KBM-7 (cell line): ENCODE results near the gene GAS6.
A peak's percentile ranks its signal among the peaks of the same experiment; 100 is the strongest.

ENCODE experiments used
- DNase-seq: peaks from one replicate; pipeline ENCODE4 v3.0.0-alpha.2; 2015
- in situ Hi-C: fragments of 300-500 bp; cut with MboI; formaldehyde crosslinking; loops from 2 replicates; pipeline ENCODE4 v1.14.3; 2020; ENCODE audit warnings: low sequenced_read_pairs, low pct_unique_long_range_greater_than_20kb, mixed read lengths

The GAS6 gene

GRCh38 chr13:113786262-113786841 lies 77.5 kb downstream of the GAS6 start:
- no peak for DNase-seq
- in situ Hi-C loops: no loop called here

- DNase-seq: peak; percentile 31
- in situ Hi-C loops: no loop called here
These were observed 78.5 kb downstream of the GAS6 start for GRCh38 chr13:113785051-113786010.

DNA sequence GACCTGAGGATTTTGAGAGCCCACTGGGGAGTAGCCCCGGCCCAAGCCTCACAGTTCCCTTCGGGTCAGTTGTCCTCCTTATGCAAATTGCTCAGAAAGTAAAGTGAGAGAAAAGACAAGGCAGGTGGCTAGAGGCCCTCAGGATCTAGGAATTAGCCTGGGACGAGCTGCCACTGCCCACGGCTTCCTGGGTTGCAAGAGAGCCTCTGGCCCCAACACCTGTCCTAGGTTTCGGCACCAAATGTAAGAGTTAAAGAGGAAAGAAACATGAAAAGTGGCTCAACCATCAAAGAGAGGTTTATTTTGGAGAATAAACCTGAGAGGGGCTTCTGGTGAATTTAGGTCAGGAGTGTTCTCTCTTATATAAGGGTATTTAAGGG lies 79.2 kb downstream of the GAS6 start:
- in situ Hi-C loops: no loop called here
- DNase-seq: no peak

DNA sequence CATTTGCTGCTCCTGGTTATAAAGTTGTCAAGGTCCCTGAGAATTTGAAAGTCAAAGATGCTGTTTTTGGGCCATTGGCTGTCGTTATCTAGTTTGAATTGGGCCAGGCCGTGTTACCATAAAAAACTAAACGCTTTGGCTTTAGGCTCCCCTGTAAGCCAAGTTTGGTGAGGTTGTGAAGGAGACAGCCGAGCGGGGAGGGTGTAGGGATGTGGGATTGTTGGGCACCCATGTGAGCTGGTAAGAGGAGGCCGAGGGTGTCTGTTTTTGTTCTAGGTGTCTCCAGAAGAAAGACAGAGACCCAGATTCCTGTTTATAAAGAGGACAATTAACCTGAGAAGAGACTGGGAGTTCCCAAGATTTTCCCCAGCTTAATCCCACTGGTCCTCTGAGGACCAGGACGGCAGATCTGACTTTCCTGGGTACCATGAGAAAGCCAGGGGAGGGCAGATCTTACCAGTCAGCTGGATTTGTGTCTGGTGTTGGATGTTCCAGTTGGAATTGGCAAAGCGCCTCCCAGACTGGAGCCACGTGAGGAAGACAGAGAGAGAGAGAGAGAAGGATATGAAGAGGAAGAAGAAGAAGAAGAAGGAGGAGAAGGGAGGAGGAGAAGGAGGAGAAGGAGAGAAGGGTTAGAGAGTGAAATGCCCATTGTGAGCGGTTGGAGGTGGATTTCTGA lies 79.8 kb downstream of the GAS6 start:
- no peak for DNase-seq
- in situ Hi-C loops: no loop called here

GRCh38 chr13:113783200-113783881 lies 80.5 kb downstream of the GAS6 start:
- in situ Hi-C loops: no loop called here
- no peak for DNase-seq

GRCh38 chr13:113782472-113782871 lies 81.4 kb downstream of the GAS6 start:
- DNase-seq: no peak
- in situ Hi-C loops: no loop called here

DNA sequence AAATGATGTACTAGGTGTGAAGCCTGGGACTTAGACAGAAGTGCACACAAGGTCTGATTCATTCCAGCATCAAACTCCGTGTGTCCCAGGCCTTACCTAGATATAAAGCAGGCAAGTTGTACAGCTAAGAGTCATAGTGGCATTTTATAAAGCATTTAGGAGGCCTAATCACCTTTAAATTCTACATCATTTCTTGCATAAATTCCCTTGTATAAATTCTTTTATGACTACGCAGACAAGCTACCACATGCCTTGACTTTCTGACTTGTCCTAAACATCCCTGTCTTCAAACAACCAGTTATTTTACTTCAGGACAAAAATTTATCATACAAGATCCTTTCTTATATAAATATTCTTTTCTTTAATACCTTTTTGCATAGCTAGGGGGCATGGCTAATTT lies 82.3 kb downstream of the GAS6 start:
- in situ Hi-C loops: no loop called here
- no peak for DNase-seq

DNA sequence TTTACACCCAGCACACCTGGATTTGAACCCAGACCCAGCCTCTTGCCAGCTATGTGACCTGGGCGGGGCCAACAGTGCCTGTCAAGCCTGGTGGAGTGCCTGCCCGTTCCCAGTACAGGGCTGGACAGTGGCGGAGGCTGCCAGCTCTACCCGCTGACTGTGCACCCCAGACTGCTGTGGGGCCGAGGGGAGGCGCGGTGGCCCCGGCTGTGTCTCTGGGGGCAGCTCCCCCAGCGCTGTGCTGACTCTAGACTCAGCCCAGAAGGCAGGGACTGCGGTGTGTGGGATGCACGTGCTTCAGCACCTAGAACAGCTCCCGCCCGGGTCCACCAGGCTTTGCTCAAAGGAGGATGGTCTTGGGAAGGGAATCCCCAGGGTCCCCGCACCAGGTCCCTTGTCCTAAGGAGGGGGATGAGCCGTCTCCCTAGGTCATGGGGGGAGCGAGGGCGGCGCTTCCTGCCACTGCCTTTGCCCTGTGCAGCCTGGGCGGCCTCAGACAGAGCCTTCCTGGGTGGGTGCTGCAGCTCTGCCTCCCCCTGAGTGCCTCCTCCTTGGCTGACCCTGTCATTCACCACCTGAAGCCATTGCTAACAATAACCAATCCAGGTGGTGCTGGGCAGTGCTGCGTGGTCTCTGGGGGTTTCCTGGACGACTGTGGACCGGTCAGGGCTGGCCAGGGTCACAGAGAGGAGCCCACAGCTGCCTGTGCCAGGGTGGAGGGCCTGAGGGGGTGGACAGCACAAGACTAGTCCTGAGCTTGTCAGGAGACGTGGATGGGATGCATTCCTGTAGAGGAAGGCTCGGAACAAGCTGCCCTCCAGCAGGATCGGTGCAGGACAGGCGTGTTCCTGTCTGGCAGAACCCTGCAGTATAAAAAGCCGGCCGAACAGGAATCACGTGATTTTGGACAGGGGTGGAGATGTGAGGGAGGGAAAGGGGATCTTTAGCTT lies 86.3 kb downstream of the GAS6 start:
- in situ Hi-C loops: no loop called here
- DNase-seq: peak; percentile 15

GRCh38 chr13:113776231-113777125 lies 87.4 kb downstream of the GAS6 start:
- no peak for DNase-seq
- in situ Hi-C loops: no loop called here

DNA sequence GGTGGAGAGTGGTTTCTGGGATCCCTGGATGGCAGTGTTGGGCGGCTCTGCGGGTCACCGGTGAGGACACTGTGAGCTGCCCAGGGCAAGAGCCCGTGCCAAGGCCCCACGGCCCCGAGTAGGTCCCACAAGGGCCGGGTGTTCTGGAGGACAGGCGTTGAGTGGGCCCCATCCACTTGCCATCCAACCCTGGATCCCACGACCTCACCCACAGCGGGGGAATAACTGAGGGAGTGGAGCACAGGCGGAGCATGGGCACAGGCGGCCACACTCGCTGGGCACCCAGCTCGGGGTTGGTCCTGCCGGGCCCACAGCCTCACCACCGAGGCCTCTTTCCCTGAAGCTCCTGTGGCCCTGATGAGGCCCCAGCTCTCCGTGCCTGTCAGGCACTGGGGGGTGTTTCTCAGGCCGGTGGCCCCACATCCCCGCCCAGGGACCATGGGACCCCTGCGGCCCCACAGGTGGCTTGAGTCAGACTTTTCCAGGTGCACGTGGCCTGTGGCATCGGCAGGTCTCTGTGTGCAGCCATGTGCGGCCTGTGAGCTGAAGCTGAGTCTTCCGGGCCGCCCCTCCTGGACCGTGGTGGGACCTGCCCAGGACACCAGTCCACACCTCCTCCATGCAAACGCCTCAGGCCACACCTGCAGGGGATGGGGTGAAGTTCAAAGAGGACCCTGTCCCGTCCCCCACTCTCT lies 88.3 kb downstream of the GAS6 start:
- in situ Hi-C loops: no loop called here
- no peak for DNase-seq

DNA sequence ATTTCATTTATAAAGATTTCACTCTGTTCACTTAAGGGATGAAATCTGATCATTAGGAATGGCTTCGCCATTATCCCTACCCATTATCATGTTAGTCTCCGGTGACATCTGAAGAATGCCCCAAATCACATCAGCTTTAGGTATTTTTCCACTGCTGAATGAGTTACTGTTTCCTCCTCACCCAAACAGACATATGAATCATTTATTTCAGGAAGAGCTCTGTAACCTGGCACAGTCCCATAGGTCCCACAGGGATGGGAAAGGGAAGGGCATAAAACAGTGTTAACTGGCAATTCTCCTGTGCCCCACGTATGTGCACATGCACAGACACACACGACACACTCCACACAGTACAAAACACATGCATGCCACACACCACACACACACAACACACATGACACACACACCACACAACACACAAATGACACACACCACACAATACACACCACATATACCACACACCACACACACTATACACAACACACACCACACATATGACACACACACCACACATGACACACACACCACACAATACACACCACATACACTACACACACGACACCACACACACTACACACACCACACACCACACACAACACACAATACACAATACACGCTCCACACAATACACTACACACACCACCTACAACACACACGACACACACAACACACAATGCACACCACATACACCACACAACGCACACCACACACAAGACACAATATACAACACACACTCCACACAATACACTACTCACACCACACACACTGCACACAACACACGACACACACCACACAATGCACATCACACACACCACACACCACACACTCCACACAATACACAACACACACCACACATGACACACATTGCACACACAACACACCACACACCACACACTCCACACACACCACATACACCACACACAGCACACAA lies 89.4 kb downstream of the GAS6 start:
- in situ Hi-C loops: no loop called here
- DNase-seq: no peak

DNA sequence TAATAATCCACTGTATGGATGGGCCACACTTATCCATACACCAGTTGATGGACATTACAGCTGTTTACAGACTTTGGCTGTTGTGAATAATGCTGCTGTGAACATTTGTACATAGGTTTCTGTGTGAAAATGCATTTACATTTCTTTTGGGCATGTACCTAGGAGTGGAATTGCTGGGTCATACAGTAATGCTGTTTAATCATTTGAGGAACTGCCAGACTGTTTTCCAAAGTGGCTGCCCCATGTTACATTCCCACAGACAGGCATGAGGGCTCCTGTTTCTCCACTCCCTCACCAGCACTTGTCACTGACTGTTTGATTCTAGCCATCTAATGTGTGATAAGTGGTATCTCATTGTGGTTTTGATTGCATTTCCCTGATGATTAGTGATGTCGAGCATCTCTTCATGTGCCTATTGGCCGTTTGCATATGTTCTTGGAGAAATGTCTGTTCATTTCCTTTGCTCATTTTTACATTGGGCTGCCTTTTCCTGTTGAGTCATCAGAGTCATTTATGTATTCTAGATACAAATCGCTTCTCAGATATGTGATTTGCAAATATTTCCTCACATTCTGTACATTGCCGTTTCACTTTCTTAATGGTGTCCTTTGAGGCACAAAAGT lies 92.1 kb downstream of the GAS6 start:
- in situ Hi-C loops: no loop called here
- DNase-seq: no peak

DNA sequence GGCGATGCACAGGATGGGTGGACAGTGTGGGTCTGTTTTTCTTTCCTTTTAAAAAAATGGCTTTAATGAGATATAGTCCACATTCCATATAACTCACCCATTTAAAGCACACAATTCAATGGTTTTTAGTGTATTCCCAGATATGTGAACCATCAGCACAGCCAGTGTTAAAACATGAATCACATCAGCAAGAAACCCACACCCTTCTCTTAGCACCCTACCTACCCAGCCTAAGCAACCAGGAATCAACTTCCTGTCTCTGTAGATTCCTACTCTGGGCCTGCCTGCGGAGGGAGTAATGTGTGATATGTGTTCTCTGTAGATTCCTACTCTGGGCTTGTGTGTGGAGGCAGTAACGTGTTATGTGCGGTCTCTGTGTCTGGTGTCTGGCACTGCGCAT lies 92.9 kb downstream of the GAS6 start:
- in situ Hi-C loops: no loop called here
- no peak for DNase-seq
